Measurements from ENCODE around the gene RAB37.
A peak's percentile ranks its signal among the peaks of the same experiment; 100 is the strongest.

Gene RAB37, protein sequence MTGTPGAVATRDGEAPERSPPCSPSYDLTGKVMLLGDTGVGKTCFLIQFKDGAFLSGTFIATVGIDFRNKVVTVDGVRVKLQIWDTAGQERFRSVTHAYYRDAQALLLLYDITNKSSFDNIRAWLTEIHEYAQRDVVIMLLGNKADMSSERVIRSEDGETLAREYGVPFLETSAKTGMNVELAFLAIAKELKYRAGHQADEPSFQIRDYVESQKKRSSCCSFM

DNA sequence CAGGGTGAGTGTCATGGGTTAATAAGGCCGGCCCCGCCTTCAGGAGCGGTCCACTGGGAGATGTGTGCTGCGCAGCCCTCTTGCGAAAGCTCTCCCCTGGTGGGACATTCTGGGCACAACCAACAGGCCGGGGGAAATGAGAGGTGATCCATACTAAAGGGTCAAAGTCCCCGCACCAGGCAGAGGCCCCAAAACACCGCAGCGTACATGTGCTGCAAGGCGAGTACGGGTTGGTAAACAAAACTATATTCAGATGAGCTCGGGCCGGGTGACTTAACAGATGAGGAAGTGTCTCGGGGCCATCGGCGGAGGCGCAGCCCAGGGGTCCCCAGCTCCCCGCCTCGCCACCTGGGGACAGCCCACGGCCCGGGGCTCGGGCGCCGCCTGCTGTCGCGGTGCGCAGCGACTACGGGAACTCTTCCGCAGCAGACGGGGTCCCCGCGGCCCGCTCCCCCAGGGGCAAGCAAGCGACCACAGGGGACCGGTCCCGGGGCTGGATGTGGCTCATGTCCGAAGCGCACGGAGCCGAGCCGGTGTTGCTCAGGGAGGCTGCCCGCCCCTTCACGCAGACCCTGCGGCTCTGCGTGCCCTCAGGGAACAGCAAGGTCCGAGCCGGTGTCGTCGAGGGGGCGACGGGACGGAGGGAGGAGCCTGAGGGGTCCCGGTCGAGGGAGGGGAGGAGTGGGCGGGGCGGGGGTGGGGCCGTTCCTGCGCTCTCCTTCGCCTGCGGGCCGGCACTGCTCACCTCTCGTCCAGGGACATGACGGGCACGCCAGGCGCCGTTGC is at the start of gene RAB37:
RAB37 (plus strand) TSS at position 744 of the 786 bp plus-strand sequence; CDS start at position 761, 17 bp downstream.
- DNase-seq (ENCODE audit: low read depth, low spot score) = no peak

DNA sequence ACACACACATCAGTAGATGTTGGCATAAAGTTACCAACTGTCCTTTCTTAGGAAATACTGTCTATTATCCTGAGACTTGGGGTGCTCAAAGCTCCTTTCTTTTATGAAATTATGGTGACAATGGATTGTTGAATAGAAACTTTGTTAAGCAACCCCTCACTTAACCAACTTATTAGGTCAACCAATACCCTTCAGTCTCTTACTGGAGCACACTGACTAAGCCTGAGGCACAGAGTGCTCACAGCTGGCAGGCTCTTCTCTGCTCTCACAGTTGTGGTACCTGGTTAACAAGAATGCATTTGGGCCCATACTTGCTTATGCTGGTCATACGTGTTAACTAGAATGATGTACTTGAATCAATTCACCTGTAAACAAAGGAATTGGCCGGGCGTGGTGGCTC is 49.2 kb upstream of the RAB37 start:
- no peak for DNase-seq (ENCODE audit: low read depth, low spot score)

DNA sequence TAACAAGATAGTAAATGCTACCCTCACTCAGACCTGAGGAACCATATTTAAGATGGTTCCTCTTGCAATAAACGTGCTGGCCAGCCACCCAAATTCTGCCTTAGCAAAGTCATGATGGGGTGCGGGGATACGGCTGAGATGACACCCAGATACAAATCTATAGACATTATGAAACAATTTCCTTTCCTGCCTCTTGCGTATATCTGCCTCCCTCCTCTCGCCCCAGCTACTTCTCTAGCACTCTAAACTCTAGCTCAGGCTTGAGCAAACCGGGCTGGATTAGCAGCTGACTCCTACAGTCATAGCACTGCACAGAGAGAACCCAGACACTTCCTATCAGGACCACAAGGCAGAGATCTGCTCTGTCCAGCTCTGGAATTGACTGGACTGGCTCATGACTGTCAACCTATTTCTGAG is 46.6 kb upstream of the RAB37 start:
- no peak for DNase-seq (ENCODE audit: low read depth, low spot score)

DNA sequence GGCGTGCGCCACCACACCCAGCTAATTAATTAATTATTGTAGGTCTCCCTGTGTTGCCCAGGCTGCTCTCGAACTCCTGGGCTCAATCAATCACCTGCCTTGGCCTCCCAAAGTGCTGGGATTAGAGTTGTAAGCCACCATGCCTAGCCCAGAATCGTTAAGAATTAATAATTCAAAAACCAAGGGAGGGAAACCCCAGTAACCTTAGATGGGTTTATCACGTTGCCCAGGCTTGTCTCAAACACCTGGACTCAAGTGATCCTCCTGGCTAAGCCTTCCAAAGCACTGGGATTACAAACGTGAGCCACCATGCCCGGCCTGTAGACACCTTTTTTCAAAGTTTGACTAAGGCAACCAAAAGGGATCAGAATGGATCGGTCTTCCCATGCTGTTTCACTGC is 45.9 kb upstream of the RAB37 start:
- DNase-seq (ENCODE audit: low read depth, low spot score) = no peak

DNA sequence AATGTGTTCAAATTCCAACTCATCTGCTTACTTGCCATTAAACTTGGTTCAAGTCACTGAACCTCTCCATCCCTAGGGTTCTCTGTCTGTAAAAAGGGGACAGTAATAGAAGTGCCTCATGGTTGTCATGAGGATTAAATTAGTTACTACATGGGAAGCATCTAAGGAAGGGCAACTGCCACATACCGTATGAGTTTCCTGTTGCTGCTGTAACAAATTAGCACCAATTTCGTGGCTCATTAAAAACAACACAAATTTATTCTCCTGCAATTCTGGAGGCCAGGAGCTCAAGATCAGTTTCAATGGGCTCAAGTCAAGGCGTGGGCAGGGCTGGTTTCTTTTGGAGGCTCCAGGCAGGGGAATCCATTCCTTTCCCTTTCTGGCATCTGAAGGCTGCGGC is 43.0 kb upstream of the RAB37 start:
- no peak for DNase-seq (ENCODE audit: low read depth, low spot score)

DNA sequence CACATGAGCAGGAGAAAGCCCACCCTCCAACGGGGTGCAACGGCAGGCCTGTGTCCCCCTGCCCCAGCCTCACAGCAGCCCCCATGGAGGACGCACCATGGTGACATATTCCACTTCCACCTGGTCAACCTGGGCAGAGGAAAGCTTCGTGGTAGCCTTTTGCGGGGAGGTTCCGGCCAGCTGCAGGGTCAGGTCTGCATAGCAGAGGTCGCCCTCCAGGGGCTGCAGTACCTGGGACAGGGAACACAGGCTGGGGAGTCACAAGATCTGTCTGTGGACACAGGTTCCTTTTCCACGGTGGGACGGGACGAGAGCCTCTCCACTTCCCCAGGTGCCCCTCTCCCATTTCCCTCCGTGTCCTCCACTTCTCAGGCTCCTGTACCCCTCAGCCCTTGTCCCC is 41.4 kb upstream of the RAB37 start:
- DNase-seq (ENCODE audit: low read depth, low spot score) = no peak

DNA sequence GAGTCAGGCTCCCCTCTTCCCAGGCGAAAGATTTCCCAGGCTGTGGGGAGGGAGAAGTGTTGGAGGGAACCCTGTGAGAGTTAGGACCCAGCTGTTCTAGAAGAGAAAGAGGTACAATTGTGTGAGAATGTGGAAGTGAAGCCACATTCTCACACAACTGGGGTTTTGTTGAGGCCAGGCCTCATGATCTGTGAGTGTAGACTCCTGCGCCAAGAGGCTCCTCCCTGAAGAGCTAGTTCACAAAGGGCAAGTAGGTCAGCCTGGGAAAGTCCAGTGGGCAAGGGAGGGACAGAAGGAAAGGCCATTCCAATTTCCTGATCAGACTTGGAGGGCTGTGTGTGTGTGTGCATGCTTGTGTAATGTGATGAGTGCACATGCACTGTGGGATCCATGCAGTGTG is 39.5 kb upstream of the RAB37 start:
- no peak for DNase-seq (ENCODE audit: low read depth, low spot score)

DNA sequence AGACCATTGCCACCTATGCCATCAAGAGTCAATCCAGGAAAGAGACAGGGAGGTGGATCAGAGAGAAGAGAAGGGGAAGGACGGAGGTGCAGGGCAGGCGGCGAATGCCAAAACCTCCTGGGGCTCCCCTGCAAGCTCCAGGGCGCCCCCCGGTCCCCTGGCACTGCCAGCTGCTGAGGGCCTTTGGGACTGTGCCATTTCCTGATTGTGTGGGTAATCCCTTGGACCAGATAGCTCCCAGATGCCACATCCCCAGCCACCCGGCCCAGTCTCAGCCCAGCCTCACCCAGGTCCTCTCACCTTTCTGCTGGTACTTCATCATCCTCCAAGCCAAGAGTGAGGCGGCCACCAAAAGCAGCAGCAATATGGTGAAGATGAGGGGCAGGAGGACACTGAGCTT is 39.0 kb upstream of the RAB37 start:
- DNase-seq (ENCODE audit: low read depth, low spot score) = no peak

DNA sequence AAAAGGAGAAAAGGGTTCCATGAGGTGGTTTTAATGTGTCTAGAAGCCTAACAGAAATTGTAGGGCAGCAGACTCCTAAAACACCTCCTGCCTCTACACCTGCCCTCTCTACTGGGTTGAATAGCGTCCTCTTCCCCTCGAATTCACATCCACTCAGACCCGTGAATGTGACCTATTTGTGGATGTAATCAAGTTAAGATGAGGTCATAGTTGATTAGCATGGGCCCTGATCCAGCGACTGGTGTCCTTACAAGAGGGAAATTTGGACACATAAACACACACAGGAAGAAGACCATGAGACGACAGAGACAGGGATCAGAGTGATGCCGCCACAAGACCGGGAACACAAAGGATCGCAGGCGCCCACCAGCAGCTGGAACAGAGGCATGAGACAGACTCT is 37.8 kb upstream of the RAB37 start:
- no peak for DNase-seq (ENCODE audit: low read depth, low spot score)

DNA sequence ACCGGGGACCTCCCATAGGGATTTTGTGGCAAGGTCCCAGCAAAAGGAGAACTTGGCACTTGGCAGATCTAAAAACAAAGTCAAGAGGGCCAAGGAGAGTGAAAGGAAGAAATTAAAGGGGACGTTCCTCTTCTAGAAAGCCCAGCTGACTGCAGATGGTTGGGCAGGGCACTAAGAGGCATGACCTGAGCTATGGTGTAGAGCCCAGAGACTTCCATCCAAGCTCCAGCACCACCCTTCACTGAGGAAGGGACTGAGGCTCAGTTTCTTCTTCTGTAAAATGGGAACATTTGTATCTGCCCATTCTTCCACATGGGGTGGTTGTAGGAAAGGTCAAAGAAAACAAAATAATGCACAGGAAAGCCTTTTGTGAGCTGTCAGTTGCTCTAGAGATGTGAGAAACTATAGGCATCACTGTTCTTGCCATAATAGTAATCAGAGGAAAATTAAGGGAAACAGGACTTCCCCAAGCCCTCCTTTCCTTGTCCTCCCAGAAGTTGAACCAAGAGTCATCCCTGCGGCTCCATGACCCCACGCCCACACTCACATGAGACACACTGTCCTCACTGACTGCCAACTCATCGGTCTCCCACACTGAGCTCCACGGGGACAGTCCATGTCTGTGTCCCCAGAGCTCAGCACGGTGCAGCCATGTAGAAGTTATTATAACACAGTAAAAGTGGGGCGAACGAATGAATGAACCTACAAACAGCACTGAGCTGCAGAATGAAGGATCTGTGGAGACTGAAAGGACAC is 34.8 kb upstream of the RAB37 start:
- DNase-seq (ENCODE audit: low read depth, low spot score) = no peak

DNA sequence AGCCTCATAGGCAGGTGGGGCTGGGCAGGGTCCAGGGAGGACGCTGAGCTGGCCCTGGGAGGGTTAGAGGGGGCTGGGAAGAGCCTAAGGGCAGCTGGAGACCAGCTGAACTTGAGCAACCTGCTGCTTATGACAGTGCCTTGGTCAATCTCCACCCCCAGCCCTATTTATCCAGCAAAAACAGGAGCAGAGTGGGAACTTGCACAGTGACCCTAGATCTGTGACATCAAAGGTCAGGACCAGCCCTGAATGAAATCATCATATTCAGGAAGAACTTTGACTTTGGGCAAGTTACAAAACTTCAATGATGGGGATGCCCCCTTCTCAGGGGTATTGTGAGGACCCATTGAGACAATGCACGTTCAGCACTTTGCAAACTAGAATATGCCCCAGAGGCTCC is 33.7 kb upstream of the RAB37 start:
- no peak for DNase-seq (ENCODE audit: low read depth, low spot score)

DNA sequence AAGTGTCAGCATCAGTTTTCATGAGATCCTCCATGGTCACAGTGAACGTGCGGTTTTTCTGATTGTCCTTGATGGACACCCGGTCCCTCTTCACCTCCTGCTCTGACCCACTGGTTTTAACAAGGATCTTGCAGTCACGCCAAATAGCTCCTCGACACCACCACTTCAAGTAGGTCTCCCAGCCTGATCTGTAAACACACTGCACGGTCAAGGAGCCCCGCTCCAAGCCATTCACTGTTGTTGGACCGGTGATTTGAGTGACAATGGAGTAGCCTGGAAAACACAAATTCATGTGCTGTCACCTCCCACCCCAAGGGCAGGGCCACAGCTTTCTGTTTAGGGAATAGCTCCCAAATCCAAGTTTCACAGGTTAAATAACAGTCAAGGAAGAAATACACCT is 32.5 kb upstream of the RAB37 start:
- no peak for DNase-seq (ENCODE audit: low read depth, low spot score)

DNA sequence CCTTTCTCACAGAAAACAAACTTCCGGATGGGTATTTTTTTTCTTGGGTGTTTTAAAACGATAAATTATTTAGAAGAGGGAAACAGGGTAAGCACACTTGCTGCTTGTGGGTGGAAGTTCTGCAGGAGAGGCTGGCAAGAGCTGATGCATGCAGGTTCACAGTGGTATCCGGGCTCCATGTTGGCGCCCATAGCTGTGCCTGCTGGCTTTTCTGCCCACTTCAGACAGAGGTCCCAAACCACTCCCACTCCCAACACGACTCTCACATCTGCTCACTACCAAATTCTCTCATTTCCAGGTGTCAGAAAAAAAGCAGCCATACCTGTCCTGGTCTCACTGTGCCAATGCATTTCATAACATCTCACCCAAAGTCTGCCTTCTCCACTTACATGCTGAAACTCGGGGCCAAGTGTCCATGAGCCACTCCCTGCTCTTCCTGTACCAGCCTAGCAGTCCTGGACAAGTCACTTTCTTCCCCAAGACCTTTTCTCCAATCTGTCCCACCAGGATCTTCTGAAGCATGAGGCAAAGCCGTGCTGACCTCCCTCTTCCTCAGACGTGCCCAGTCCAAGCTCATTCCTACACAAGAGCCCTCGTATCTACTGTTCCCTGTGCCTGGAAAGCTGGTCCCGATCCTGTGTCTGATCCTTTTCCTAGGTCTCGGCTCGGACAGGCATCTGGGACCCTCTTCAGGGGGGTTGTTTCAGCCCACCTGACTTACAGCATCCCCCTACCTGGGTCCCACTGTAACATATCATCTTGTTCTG is 25.8 kb upstream of the RAB37 start:
- DNase-seq (ENCODE audit: low read depth, low spot score) = no peak

DNA sequence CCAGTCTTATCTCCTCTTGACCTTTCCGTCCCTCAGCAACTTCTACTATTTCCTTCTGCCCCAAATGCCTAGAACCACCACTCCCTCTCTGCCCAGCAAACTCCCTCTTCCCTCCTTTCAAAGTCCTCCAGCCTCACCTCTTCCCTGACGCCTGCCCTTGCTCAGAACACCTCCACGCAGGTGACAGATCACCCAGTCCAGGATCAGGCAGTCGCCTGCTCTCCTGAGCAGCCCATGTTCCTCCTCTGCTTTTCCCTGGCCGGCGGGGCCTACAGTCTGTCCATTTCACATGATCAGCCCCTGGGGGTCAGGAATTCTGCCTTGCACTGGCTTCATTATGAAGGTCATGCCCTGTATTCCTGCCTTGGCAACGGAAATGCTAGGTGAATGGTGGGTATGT is 24.8 kb upstream of the RAB37 start:
- no peak for DNase-seq (ENCODE audit: low read depth, low spot score)

DNA sequence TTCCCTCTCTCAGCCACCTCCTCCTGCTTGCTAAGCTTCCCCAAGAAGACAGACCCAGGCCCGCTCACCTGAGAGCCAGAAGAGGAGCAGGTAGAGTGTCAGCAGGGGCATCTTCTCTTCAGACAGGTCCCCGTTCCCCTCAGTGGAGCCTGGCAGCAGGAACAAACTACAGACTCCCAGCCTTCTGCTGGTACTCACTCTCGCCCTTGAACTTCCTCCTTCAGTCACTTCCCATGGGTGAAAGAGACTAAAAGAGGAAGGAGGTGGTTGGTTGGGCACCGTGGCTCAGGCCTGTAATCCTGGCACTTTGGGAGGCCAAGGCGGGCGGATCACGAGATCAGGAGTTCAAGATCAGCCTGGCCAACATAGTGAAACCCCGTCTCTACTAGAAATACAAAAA is 24.3 kb upstream of the RAB37 start, which contains the start of gene CD300LF:
CD300LF (minus strand) TSS at position 168 of the 400 bp plus-strand sequence; CDS start at position 111, 57 bp downstream.
- DNase-seq (ENCODE audit: low read depth, low spot score) = no peak

DNA sequence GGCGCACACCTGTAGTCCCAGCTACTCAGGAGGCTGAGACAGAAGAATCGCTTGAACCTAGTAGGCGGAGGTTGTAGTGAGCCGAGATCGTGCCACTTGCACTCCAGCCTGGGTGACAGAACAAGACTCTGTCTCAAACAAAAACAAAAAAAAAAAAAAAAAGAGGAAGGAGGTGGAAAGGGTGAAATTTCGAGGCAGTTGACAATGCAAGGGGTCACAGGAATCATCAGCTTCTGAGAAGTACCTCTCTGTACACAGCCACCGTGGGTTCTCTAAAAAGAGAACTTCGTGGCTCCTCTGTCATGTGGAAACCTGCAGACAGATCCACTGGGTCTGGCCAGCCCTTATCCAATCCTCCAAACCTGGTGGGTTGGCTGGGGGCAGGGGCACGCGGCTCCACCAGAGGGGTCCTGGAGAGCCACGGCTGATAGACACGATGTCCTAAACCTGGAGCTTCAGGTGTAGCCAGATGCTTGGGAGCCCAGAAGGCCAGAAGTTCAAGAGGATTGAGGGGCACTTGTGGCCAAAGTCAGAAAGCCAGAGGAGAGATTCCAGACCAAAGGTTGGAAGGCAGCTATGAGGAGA is 23.8 kb upstream of the RAB37 start:
- DNase-seq (ENCODE audit: low read depth, low spot score) = no peak

DNA sequence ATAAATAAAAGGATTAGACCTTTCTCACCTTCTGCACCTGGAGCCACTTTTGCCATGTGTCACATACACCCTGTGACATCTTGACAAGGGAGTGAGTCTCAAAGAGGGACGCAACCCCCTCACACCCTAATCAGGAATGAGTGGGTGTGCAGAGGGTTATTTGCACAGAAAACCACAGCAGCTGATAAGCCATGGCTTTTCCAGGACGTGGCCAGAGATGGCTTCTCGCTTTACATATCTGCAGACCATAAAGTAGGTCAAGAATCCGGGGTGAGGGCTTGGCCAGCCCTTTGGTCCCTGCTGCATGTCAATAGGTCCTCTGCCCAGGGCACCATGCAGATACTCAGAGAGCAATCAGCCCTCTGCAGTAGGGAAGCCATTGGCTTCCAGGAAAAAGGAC is 21.9 kb upstream of the RAB37 start:
- DNase-seq (ENCODE audit: low read depth, low spot score) = peak; percentile 11

DNA sequence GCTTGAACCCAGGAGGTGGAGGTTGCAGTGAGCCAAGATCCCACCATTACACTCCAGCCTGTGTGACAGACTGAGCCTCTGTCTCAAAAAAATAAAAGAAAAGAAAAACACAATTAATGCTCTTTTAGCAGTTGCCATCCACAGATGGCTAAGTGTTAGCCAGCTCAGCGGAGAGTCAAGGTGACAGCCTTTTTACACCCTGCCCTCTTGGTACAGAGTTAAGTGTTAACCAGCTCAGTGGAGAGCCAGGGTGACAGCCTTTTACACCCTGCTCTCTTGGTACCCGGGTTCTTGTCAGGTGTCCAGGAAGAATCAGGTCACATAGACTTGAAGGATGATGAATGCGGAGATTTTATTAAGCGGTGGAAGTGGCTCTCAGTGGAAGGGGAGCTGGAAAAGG is 16.6 kb upstream of the RAB37 start:
- no peak for DNase-seq (ENCODE audit: low read depth, low spot score)

DNA sequence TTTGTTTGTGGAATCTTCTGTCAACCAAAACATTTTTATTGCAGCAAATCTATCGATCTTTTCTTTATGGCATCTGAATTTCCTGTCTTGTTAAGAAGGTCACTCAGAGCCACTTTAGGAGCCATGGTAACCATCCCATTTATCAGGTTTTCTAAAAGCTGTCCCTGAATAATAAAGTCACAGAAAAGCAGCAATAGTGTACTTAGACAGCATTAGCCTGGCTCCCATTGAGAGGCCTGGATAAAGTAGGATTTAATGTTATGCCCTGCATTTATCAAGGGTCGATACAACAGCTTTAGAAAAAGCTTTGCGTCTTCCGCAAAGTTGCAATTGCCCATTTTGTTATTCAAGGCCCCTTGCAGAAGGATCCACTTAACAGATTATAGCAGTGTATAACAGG is 14.3 kb upstream of the RAB37 start:
- no peak for DNase-seq (ENCODE audit: low read depth, low spot score)

DNA sequence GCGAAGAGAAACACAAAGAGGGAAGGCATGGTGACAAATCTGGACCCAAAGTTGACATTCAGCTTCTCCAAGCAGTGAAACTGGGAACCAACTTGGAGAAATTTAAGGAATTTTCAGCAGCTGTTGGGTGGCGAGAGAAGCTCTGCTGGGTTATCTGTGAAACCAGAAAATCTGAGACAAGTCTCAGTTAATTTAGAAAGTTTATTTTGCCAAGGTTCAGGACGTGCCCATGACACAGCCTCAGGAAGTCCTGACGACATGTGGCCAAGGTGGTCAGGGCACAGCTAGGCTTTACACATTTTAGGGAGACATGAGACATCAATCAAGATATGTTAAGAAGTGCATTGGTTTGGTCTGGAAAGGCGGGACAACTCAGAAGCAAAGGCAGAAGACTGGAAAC is 13.2 kb upstream of the RAB37 start:
- no peak for DNase-seq (ENCODE audit: low read depth, low spot score)

DNA sequence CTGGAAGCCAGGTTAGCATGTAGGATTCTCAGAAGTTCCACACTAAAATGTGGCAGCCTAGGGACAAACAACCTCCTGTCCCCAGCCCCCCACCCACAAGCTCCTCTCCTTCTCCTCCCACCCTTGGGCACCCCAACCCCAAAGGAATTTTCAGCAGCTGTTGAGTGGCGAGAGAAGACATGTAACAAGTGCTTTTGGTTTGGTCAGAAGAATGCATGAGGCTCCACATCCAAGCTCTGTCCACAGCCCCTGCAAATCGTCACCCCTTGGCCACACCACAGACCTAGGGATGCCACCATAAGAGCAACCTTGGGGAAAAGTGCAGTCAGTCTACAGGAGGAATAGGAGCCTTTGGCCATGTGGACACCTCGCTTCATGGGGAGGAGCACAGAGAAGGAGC is 11.9 kb upstream of the RAB37 start:
- no peak for DNase-seq (ENCODE audit: low read depth, low spot score)
